Gastroesophageal sphincter (tissue), 4 donors: ENCODE results near the gene TOMM5. TPM values are rescaled to one million over a fixed set of nuclear protein-coding genes. Genes with fewer than 3 reads are reported as not detected.

Experiments
- ATAC-seq: fragments of 150-250 bp; one replicate; pipeline ENCODE4 v1.9.1; 2016; ENCODE audit warnings: mild to moderate bottlenecking, moderate library complexity
- H3K27ac ChIP-seq, 4 donors: fragments of 200-600 bp; sonication (generic) in 3 of 4; 1 replicate in 3 of 4; 2 replicates in 1 of 4; pipeline ENCODE4 v1.5.1; 2016 to 2019
- H3K27me3 ChIP-seq: fragments of 200-600 bp; sonication (generic); one replicate; pipeline ENCODE4 v1.5.1; 2019
- H3K36me3 ChIP-seq, 2 donors: fragments of 200-600 bp; sonication (generic); one replicate each; pipeline ENCODE4 v1.5.1; 2019; ENCODE audit warnings: control low read depth in 1 of 2
- H3K4me1 ChIP-seq, 3 donors: fragments of 200-600 bp; sonication (generic); 1 replicate in 2 of 3; 2 replicates in 1 of 3; pipeline ENCODE4 v1.5.1; 2016 to 2019; ENCODE audit warnings: control low read depth in 2 of 3
- H3K4me3 ChIP-seq, 2 donors: fragments of 200-600 bp; sonication (generic); one replicate each; pipeline ENCODE4 v1.5.1; 2019; ENCODE audit warnings: mild to moderate bottlenecking in 1 of 2, moderate library complexity in 1 of 2
- H3K9me3 ChIP-seq, 3 donors: fragments of 200-600 bp; sonication (generic); one replicate each; pipeline ENCODE4 v1.5.1; 2017 to 2019; ENCODE audit warnings: control low read depth in 2 of 3
- EP300 ChIP-seq: sonication (generic); formaldehyde crosslinking; IDR thresholded peaks from one replicate; pipeline ENCODE4 v1.6.1; 2017; ENCODE audit warnings: antibody characterized with exemption, mild to moderate bottlenecking
- POLR2A ChIP-seq, 2 donors: fragments of 450-650 bp; IDR thresholded peaks; one replicate each; pipeline ENCODE4 v1.6.1; 2017; ENCODE audit warnings: antibody characterized with exemption in 2 of 2, mild to moderate bottlenecking in 2 of 2, moderate library complexity in 1 of 2
- POLR2AphosphoS5 ChIP-seq: sonication (generic); formaldehyde crosslinking; IDR thresholded peaks from one replicate; pipeline ENCODE4 v1.6.1; 2017; ENCODE audit warnings: antibody characterized with exemption
- WGBS, 2 donors: methylation state at CpG; one replicate each; pipeline ENCODE4 v1.1.5; 2018; ENCODE audit warnings: low coverage in 1 of 2; 5-methylcytosine and 5-hydroxymethylcytosine counted together
- total RNA-seq, 4 donors: library from RNA; depleted of rRNA; stranded (reverse); fragments of >200 nt; gene quantifications; one replicate each; pipeline ENCODE4 v1.1.0, GENCODE V29; 2016
- TF ChIP-seq, protein P1 (sequence below), 4 experiments: fragments of 200-600 bp in 2 of 4; fragments of 450-650 bp in 2 of 4; sonication (generic) in 1 of 4; IDR thresholded peaks; one replicate each; pipeline ENCODE4 v1.5.1; 2017 to 2019; ENCODE audit warnings: antibody characterized with exemption in 4 of 4, mild to moderate bottlenecking in 2 of 4, moderate library complexity in 2 of 4

Gene TOMM5
- total RNA-seq, 4 donors from 2014 or later: 46.8 to 85.6 (median 82.5) TPM

- H3K27ac ChIP-seq: peak overlapping the region in 2 of 4 donors; percentile 29 to 62
- peaks cover 0 to 2% of the 10 kb centered on the region in 2 donors for H3K36me3 ChIP-seq
- WGBS, 2 donors: 79 to 80% methylated on average over 5 to 6 of the region's 6 CpGs
- ATAC-seq: no peak
- no peak overlapping the region for H3K4me3 ChIP-seq
- H3K27me3 ChIP-seq: peaks cover 8% of the 10 kb centered on the region
- TF ChIP-seq POLR2AphosphoS5 (no peak), EP300 (no peak), POLR2A (IDR thresholded peaks at IDR 0.05) (no peak)
- TF ChIP-seq, protein P1, sequence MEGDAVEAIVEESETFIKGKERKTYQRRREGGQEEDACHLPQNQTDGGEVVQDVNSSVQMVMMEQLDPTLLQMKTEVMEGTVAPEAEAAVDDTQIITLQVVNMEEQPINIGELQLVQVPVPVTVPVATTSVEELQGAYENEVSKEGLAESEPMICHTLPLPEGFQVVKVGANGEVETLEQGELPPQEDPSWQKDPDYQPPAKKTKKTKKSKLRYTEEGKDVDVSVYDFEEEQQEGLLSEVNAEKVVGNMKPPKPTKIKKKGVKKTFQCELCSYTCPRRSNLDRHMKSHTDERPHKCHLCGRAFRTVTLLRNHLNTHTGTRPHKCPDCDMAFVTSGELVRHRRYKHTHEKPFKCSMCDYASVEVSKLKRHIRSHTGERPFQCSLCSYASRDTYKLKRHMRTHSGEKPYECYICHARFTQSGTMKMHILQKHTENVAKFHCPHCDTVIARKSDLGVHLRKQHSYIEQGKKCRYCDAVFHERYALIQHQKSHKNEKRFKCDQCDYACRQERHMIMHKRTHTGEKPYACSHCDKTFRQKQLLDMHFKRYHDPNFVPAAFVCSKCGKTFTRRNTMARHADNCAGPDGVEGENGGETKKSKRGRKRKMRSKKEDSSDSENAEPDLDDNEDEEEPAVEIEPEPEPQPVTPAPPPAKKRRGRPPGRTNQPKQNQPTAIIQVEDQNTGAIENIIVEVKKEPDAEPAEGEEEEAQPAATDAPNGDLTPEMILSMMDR (IDR thresholded peaks at IDR 0.05): no peak
- H3K4me1 ChIP-seq: peaks cover 0 to 40% (median 15%) of the 10 kb centered on the region in 3 donors
- H3K9me3 ChIP-seq: no peaks in the 10 kb centered on the region
These were observed 1.6 kb upstream of the TOMM5 start for GRCh38 chr9:37593883-37594448.

DNA sequence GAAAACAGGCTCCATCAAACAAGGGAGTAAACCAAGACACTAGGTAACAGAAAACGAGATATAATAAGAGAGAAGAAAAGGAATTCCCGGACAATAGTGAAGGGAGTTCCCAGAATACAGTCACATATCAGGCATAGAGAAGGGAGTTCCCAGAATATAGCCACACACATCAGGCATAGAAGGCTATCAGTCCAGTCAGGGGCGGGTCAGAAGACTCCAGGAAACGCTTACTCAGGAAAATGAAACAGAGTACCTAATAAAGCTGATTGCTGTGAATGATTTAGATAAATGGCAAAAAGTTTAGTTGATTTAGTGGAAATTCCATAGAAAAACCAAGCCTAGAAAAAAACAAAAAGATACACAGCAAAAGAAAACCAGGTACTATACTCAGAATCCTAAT is 4.9 kb downstream of the TOMM5 start:
- no peaks in the 10 kb centered on the region for H3K27me3 ChIP-seq
- H3K4me1 ChIP-seq: peaks cover 0 to 29% (median 11%) of the 10 kb centered on the region in 3 donors
- H3K27ac ChIP-seq: no peak overlapping the region
- WGBS, 2 donors: 42 to 64% methylated on average over 2 to 4 of the region's 4 CpGs
- no peak overlapping the region for H3K4me3 ChIP-seq
- TF ChIP-seq, protein P1 (IDR thresholded peaks at IDR 0.05): no peak
- no peak for TF ChIP-seq POLR2A (IDR thresholded peaks at IDR 0.05)
- no peak for TF ChIP-seq POLR2AphosphoS5
- TF ChIP-seq EP300: no peak
- no peak for ATAC-seq
- no peaks in the 10 kb centered on the region for H3K9me3 ChIP-seq
- H3K36me3 ChIP-seq: peaks cover 3 to 63% of the 10 kb centered on the region in 2 donors

DNA sequence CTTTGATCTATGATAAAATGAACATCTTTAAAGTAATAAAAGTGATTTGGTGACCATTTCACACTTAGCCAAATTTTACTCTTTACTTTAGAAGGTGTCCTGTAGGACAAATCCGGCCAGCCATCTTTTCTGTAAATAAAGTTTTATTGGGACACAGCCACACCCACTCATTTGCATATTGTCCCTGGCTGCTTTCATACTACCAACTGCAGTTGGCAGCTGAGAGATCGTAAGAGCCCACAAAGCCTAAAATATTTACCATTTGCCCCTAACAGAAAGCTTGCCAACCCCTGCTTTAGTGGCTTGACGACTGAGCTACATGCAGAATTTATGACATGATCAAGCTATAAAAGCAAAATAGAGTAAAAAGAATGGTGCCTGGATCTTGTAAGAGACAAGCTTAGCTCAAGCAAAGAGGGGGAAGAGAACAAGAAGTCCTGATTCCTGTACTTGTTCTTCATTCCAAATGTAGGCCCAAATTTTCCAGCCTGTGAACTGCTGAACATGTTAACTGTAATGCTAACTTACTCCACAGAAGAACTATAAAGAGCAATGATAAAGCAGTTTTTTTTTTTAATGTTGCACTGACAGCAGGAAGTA is 8.8 kb downstream of the TOMM5 start:
- no peak for TF ChIP-seq POLR2AphosphoS5
- TF ChIP-seq, protein P1 (IDR thresholded peaks at IDR 0.05): no peak
- no peak for TF ChIP-seq EP300
- no peak for TF ChIP-seq POLR2A (IDR thresholded peaks at IDR 0.05)
- no peak for ATAC-seq
- Histone ChIP-seq H3K36me3 (peaks cover 3 to 73% of the 10 kb centered on the region in 2 donors), H3K27ac (no peak overlapping the region), H3K4me1 (peaks cover 0 to 9% (median 0%) of the 10 kb centered on the region in 3 donors), H3K27me3 (no peaks in the 10 kb centered on the region), H3K9me3 (no peaks in the 10 kb centered on the region), H3K4me3 (no peak overlapping the region)
- 86 to 97% methylated on average over 2 to 3 of the region's 3 CpGs for WGBS, 2 donors

- H3K27me3 ChIP-seq: no peaks in the 10 kb centered on the region
- TF ChIP-seq POLR2AphosphoS5: no peak
- no peak for TF ChIP-seq POLR2A (IDR thresholded peaks at IDR 0.05)
- TF ChIP-seq EP300: no peak
- TF ChIP-seq, protein P1 (IDR thresholded peaks at IDR 0.05): peak; percentile 62 to 72 (median 67)
- no peak for ATAC-seq
- 67% methylated on average over 6 of the region's 6 CpGs for WGBS, 2 donors
- no peak overlapping the region for H3K4me3 ChIP-seq
- H3K36me3 ChIP-seq: peaks cover 3 to 63% of the 10 kb centered on the region in 2 donors
- H3K9me3 ChIP-seq: no peaks in the 10 kb centered on the region
- H3K27ac ChIP-seq: no peak overlapping the region
- peaks cover 0 to 9% (median 0%) of the 10 kb centered on the region in 3 donors for H3K4me1 ChIP-seq
These were observed 9.7 kb downstream of the TOMM5 start for GRCh38 chr9:37582548-37583157.
